HEK293 (cell line): ENCODE data around the gene SLC17A9.

ENCODE experiments used
- CTCF ChIA-PET: fragments of 350-600 bp; formaldehyde crosslinking; extraction: SDS; loops from one replicate; lab custom pipeline; 2021; ENCODE audit warnings: antibody characterized with exemption; lab: Yijun Ruan, JAX
- POLR2A ChIA-PET: fragments of 300-600 bp; formaldehyde crosslinking; extraction: SDS; loops from one replicate; lab custom pipeline; 2020; ENCODE audit warnings: antibody characterized with exemption, inconsistent platforms; lab: Yijun Ruan, JAX
- H3K27ac ChIP-seq: fragments of 200-500 bp; sonication (Bioruptor generic); 2 replicates; pipeline ENCODE4 v1.5.1; 2014; ENCODE audit warnings: low read depth, low read length, control low read depth, inconsistent platforms; ENCODE audit errors: extremely low read depth
- H3K36me3 ChIP-seq, 2 experiments: fragments of 200-500 bp in 1 of 2; sonication (Bioruptor generic) in 1 of 2; 1 replicate in 1 of 2; 2 replicates in 1 of 2; pipeline ENCODE4 v1.5.1; 2014 to 2017; ENCODE audit warnings: inconsistent platforms in 2 of 2, low read length in 2 of 2; ENCODE audit not compliant: control insufficient read depth in 2 of 2, insufficient read depth in 1 of 2
- H3K4me1 ChIP-seq: fragments of 200-500 bp; sonication (Bioruptor generic); 2 replicates; pipeline ENCODE4 v1.5.1; 2014; ENCODE audit warnings: mild to moderate bottlenecking, low read length, inconsistent platforms; ENCODE audit not compliant: control insufficient read depth, insufficient read depth
- H3K4me3 ChIP-seq: 2 replicates; pipeline ENCODE4 v1.5.1; 2011; ENCODE audit warnings: low read depth, mild to moderate bottlenecking, control low read depth, low read length, moderate library complexity
- H3K9me3 ChIP-seq: fragments of 200-500 bp; sonication (Bioruptor generic); 2 replicates; pipeline ENCODE4 v1.5.1; 2014; ENCODE audit warnings: low read depth, low read length, inconsistent platforms; ENCODE audit not compliant: control insufficient read depth, insufficient read depth
- KLF10 ChIP-seq: fragments of 450-650 bp; IDR thresholded peaks from 2 replicates; pipeline ENCODE4 v1.5.1; 2018; ENCODE audit warnings: missing biosample characterization, mild to moderate bottlenecking, missing genetic modification characterization
- KLF16 ChIP-seq: fragments of 450-650 bp; formaldehyde crosslinking; IDR thresholded peaks from 2 replicates; pipeline ENCODE4 v1.5.1; 2017; ENCODE audit warnings: missing biosample characterization, missing genetic modification characterization
- SETDB1 ChIP-seq: IDR thresholded peaks from one replicate; pipeline ENCODE4 v1.6.1; 2017; ENCODE audit warnings: mild to moderate bottlenecking, low read length, moderate library complexity, mixed read lengths; ENCODE audit not compliant: insufficient read length
- SP3 ChIP-seq: fragments of 450-650 bp; formaldehyde crosslinking; IDR thresholded peaks from 2 replicates; pipeline ENCODE4 v1.5.1; 2016; ENCODE audit warnings: missing biosample characterization, missing genetic modification characterization
- TRIM28 ChIP-seq: IDR thresholded peaks from 2 replicates; pipeline ENCODE4 v1.6.1; 2011; ENCODE audit warnings: low read length, control low read depth, borderline replicate concordance
- ZBTB20 ChIP-seq: fragments of 450-650 bp; formaldehyde crosslinking; IDR thresholded peaks from 2 replicates; pipeline ENCODE4 v1.5.1; 2016; ENCODE audit warnings: missing biosample characterization, missing genetic modification characterization
- ZBTB8A ChIP-seq: fragments of 450-650 bp; formaldehyde crosslinking; IDR thresholded peaks from 2 replicates; pipeline ENCODE4 v1.5.1; 2016; ENCODE audit warnings: missing biosample characterization, missing genetic modification characterization
- ZEB2 ChIP-seq: fragments of 450-650 bp; formaldehyde crosslinking; IDR thresholded peaks from 2 replicates; pipeline ENCODE4 v1.5.1; 2016; ENCODE audit warnings: missing biosample characterization, missing genetic modification characterization
- ZFP37 ChIP-seq: fragments of 450-650 bp; formaldehyde crosslinking; IDR thresholded peaks from 2 replicates; pipeline ENCODE4 v1.5.1; 2016; ENCODE audit warnings: missing biosample characterization, missing genetic modification characterization
- ZFP41 ChIP-seq: fragments of 450-650 bp; formaldehyde crosslinking; IDR thresholded peaks from 2 replicates; pipeline ENCODE4 v1.5.1; 2016; ENCODE audit warnings: missing biosample characterization, missing genetic modification characterization, borderline replicate concordance
- ZIC2 ChIP-seq: fragments of 450-650 bp; formaldehyde crosslinking; IDR thresholded peaks from 2 replicates; pipeline ENCODE4 v1.5.1; 2016; ENCODE audit warnings: missing biosample characterization, missing genetic modification characterization
- ZNF155 ChIP-seq: fragments of 450-650 bp; formaldehyde crosslinking; IDR thresholded peaks from 2 replicates; pipeline ENCODE4 v1.5.1; 2016; ENCODE audit warnings: missing biosample characterization, missing genetic modification characterization
- ZNF214 ChIP-seq: fragments of 450-650 bp; formaldehyde crosslinking; IDR thresholded peaks from 2 replicates; pipeline ENCODE4 v1.5.1; 2017; ENCODE audit warnings: missing biosample characterization, mild to moderate bottlenecking, missing genetic modification characterization, borderline replicate concordance
- ZNF239 ChIP-seq: fragments of 450-650 bp; formaldehyde crosslinking; IDR thresholded peaks from 2 replicates; pipeline ENCODE4 v1.5.1; 2016; ENCODE audit warnings: missing biosample characterization, missing genetic modification characterization
- ZNF248 ChIP-seq: fragments of 450-650 bp; formaldehyde crosslinking; IDR thresholded peaks from 2 replicates; pipeline ENCODE4 v1.5.1; 2017; ENCODE audit warnings: missing biosample characterization, missing genetic modification characterization
- ZNF341 ChIP-seq: fragments of 450-650 bp; formaldehyde crosslinking; IDR thresholded peaks from 2 replicates; pipeline ENCODE4; 2016; ENCODE audit warnings: low read depth, missing biosample characterization, missing genetic modification characterization
- ZNF548 ChIP-seq: fragments of 450-650 bp; formaldehyde crosslinking; IDR thresholded peaks from 2 replicates; pipeline ENCODE4 v1.5.1; 2016; ENCODE audit warnings: missing biosample characterization, missing genetic modification characterization
- ZNF654 ChIP-seq: fragments of 450-650 bp; formaldehyde crosslinking; IDR thresholded peaks from 2 replicates; pipeline ENCODE4 v1.5.1; 2016; ENCODE audit warnings: low read depth, missing biosample characterization, missing genetic modification characterization
- ZSCAN23 ChIP-seq: fragments of 450-650 bp; formaldehyde crosslinking; IDR thresholded peaks from 2 replicates; pipeline ENCODE4 v1.5.1; 2016; ENCODE audit warnings: missing biosample characterization, missing genetic modification characterization
- ZXDB ChIP-seq: fragments of 450-650 bp; formaldehyde crosslinking; IDR thresholded peaks from 2 replicates; pipeline ENCODE4 v1.5.1; 2016; ENCODE audit warnings: missing biosample characterization, missing genetic modification characterization
- TF ChIP-seq, protein P1 (sequence below): fragments of 450-650 bp; formaldehyde crosslinking; IDR thresholded peaks from 2 replicates; pipeline ENCODE4 v1.5.1; 2017; ENCODE audit warnings: missing biosample characterization, missing genetic modification characterization
- TF ChIP-seq, protein P2 (sequence below): fragments of 450-650 bp; formaldehyde crosslinking; IDR thresholded peaks from 2 replicates; pipeline ENCODE4 v1.5.1; 2017; ENCODE audit warnings: missing biosample characterization, mild to moderate bottlenecking, missing genetic modification characterization, moderate library complexity
- TF ChIP-seq, protein P3 (sequence below): fragments of 450-650 bp; formaldehyde crosslinking; IDR thresholded peaks from 2 replicates; pipeline ENCODE4 v1.5.1; 2016; ENCODE audit warnings: missing biosample characterization, missing genetic modification characterization
- TF ChIP-seq, protein P4 (sequence below): fragments of 450-650 bp; formaldehyde crosslinking; IDR thresholded peaks from 2 replicates; pipeline ENCODE4 v1.5.1; 2016; ENCODE audit warnings: missing biosample characterization, missing genetic modification characterization
- TF ChIP-seq, protein P5 (sequence below): fragments of 450-650 bp; formaldehyde crosslinking; IDR thresholded peaks from 2 replicates; pipeline ENCODE4 v1.5.1; 2016; ENCODE audit warnings: missing biosample characterization, missing genetic modification characterization
- TF ChIP-seq, protein P6 (sequence below): fragments of 450-650 bp; formaldehyde crosslinking; IDR thresholded peaks from 2 replicates; pipeline ENCODE4 v1.5.1; 2016; ENCODE audit warnings: missing biosample characterization, missing genetic modification characterization

The SLC17A9 gene

DNA sequence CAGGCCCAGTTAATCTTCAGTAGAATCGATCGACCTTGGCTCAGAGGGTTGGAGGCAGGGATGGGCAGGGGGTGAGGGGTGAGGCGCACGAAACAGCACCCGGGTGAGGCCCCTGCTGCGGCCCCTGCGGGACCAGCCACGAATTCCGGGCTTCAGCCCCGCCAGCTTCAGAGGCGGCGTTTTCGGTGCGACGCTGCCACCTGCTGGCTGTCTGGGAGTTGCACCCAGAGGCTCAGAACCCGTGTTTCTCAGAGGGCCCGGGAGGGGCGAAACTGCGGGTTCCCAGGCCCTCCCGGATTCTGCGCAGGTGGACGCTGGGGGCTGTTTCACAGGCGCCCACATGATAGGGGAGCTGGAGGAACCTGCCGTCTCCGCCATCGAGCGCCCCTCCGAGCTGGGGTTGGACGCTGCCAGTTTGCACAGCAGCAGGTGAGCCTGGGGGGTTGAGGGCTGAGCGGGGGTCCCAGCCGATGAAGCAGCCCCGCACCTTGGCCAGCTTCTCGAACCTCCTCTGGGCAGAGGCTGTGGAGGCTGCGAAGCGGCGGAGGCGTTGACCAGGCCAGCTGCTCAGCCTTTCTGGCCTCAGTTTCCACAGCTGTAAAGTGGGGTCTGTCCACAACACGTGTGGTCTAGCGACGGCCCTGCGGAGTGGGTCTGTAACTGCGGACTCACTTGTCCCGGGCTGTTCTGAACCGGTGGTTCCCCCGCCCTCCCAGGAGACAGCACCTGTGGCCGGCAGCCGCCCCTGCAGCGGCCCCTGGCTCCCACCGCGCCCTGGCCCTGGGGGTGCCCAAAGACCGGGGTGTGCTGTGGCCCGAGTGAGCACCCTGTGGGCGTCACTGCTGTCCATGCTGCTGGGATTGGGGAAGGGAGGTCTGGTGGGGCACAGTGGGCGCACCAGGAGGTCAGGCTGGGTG is 56.8 kb downstream of the SLC17A9 start:
- H3K4me1 ChIP-seq = no peaks in the 10 kb centered on the region
- H3K4me3 ChIP-seq = no peak overlapping the region
- H3K27ac ChIP-seq = no peak overlapping the region
- H3K9me3 ChIP-seq = no peaks in the 10 kb centered on the region
- ChIA-PET CTCF (interaction anchor here (0.6 to 2.5 kb wide), 26 partner anchors 10 to 302 kb away, joined by 3 to 30 read pairs (median 4); no protein-coding TSS in a partner anchor), POLR2A (interaction anchor here (1.2 kb wide), 1 partner anchor 37 kb away, joined by 3 read pairs; no protein-coding TSS in a partner anchor)
- H3K36me3 ChIP-seq = no peaks in the 10 kb centered on the region
- TF ChIP-seq ZNF654 (peak; percentile 91), SP3 (tag by site-specific recombination) (no peak), ZIC2 (tag by site-specific recombination) (peak; percentile 94), ZBTB20 (tag by site-specific recombination) (no peak), ZNF548 (tag by site-specific recombination) (no peak), ZNF239 (tag by site-specific recombination) (no peak), ZFP37 (tag by site-specific recombination) (0 out of 2 replicates have a peak, but pooled peaks have one; percentile 25), ZBTB8A (tag by site-specific recombination) (peak; percentile 64), ZSCAN23 (tag by site-specific recombination) (no peak), ZFP41 (no peak), ZNF341 (tag by site-specific recombination) (peak; percentile 42; the same call in 1 of the 2 replicates), ZNF248 (tag by site-specific recombination) (no peak), SETDB1 (no peak), ZEB2 (peak; percentile 56; the same call in 1 of the 2 replicates), TRIM28 (no peak), ZNF214 (no peak), ZNF155 (tag by site-specific recombination) (no peak), KLF16 (tag by site-specific recombination) (peak; percentile 71), ZXDB (tag by site-specific recombination) (peak; percentile 88), KLF10 (tag by site-specific recombination) (0 out of 2 replicates have a peak, but pooled peaks have one; percentile 28)
- TF ChIP-seq, protein P1, sequence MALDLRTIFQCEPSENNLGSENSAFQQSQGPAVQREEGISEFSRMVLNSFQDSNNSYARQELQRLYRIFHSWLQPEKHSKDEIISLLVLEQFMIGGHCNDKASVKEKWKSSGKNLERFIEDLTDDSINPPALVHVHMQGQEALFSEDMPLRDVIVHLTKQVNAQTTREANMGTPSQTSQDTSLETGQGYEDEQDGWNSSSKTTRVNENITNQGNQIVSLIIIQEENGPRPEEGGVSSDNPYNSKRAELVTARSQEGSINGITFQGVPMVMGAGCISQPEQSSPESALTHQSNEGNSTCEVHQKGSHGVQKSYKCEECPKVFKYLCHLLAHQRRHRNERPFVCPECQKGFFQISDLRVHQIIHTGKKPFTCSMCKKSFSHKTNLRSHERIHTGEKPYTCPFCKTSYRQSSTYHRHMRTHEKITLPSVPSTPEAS (tag by site-specific recombination) = no peak
- TF ChIP-seq, protein P2, sequence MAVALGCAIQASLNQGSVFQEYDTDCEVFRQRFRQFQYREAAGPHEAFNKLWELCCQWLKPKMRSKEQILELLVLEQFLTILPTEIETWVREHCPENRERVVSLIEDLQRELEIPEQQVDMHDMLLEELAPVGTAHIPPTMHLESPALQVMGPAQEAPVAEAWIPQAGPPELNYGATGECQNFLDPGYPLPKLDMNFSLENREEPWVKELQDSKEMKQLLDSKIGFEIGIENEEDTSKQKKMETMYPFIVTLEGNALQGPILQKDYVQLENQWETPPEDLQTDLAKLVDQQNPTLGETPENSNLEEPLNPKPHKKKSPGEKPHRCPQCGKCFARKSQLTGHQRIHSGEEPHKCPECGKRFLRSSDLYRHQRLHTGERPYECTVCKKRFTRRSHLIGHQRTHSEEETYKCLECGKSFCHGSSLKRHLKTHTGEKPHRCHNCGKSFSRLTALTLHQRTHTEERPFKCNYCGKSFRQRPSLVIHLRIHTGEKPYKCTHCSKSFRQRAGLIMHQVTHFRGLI (tag by site-specific recombination) = peak; percentile 14; the same call in 1 of the 2 replicates
- TF ChIP-seq, protein P3, sequence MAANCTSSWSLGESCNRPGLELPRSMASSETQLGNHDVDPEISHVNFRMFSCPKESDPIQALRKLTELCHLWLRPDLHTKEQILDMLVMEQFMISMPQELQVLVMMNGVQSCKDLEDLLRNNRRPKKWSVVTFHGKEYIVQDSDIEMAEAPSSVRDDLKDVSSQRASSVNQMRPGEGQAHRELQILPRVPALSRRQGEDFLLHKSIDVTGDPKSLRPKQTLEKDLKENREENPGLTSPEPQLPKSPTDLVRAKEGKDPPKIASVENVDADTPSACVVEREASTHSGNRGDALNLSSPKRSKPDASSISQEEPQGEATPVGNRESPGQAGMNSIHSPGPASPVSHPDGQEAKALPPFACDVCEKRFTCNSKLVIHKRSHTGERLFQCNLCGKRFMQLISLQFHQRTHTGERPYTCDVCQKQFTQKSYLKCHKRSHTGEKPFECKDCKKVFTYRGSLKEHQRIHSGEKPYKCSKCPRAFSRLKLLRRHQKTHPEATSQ (tag by site-specific recombination) = no peak
- TF ChIP-seq, protein P4, sequence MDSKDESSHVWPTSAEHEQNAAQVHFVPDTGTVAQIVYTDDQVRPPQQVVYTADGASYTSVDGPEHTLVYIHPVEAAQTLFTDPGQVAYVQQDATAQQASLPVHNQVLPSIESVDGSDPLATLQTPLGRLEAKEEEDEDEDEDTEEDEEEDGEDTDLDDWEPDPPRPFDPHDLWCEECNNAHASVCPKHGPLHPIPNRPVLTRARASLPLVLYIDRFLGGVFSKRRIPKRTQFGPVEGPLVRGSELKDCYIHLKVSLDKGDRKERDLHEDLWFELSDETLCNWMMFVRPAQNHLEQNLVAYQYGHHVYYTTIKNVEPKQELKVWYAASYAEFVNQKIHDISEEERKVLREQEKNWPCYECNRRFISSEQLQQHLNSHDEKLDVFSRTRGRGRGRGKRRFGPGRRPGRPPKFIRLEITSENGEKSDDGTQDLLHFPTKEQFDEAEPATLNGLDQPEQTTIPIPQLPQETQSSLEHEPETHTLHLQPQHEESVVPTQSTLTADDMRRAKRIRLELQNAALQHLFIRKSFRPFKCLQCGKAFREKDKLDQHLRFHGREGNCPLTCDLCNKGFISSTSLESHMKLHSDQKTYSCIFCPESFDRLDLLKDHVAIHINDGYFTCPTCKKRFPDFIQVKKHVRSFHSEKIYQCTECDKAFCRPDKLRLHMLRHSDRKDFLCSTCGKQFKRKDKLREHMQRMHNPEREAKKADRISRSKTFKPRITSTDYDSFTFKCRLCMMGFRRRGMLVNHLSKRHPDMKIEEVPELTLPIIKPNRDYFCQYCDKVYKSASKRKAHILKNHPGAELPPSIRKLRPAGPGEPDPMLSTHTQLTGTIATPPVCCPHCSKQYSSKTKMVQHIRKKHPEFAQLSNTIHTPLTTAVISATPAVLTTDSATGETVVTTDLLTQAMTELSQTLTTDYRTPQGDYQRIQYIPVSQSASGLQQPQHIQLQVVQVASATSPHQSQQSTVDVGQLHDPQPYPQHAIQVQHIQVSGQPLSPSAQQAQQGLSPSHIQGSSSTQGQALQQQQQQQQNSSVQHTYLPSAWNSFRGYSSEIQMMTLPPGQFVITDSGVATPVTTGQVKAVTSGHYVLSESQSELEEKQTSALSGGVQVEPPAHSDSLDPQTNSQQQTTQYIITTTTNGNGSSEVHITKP (tag by site-specific recombination) = no peak
- TF ChIP-seq, protein P5, sequence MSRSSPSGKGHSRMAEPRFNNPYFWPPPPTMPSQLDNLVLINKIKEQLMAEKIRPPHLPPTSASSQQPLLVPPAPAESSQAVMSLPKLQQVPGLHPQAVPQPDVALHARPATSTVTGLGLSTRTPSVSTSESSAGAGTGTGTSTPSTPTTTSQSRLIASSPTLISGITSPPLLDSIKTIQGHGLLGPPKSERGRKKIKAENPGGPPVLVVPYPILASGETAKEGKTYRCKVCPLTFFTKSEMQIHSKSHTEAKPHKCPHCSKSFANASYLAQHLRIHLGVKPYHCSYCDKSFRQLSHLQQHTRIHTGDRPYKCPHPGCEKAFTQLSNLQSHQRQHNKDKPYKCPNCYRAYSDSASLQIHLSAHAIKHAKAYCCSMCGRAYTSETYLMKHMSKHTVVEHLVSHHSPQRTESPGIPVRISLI (tag by site-specific recombination) = no peak
- TF ChIP-seq, protein P6, sequence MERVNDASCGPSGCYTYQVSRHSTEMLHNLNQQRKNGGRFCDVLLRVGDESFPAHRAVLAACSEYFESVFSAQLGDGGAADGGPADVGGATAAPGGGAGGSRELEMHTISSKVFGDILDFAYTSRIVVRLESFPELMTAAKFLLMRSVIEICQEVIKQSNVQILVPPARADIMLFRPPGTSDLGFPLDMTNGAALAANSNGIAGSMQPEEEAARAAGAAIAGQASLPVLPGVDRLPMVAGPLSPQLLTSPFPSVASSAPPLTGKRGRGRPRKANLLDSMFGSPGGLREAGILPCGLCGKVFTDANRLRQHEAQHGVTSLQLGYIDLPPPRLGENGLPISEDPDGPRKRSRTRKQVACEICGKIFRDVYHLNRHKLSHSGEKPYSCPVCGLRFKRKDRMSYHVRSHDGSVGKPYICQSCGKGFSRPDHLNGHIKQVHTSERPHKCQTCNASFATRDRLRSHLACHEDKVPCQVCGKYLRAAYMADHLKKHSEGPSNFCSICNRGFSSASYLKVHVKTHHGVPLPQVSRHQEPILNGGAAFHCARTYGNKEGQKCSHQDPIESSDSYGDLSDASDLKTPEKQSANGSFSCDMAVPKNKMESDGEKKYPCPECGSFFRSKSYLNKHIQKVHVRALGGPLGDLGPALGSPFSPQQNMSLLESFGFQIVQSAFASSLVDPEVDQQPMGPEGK = peak; percentile 78
